Activated CD8-positive, alpha-beta memory T cell treated with anti-CD3 and anti-CD28 coated beads for 36 hours (primary cell): ENCODE measurements around the gene AGAP5. TPM values are rescaled to one million over a fixed set of nuclear protein-coding genes. Genes with fewer than 3 reads are reported as not detected.
"Not testable (repeated sequence)": the region's sequence is repeated elsewhere in the genome, so short reads cannot be mapped to it uniquely, and the experiment has no call there.

Source experiments
- CTCF ChIA-PET: fragments of 350-600 bp; sonication (Branson Sonifier 250); formaldehyde crosslinking; loops from one replicate; lab custom pipeline; 2021; ENCODE audit warnings: antibody characterized with exemption; lab: Charles Lee
- POLR2A ChIA-PET: fragments of 350-600 bp; sonication (Branson Sonifier 250); formaldehyde crosslinking; loops from one replicate; lab custom pipeline; 2021; ENCODE audit warnings: antibody characterized with exemption; lab: Charles Lee
- total RNA-seq, 2 experiments: library from RNA; stranded (reverse); gene quantifications; one replicate each; pipeline ENCODE4 v1.2.3, GENCODE V29; 2021

Gene AGAP5
- 1 to 10 TPM; 7.5 to 8.6 TPM for total RNA-seq

GRCh38 chr10:73697675-73698159 is at the start of gene AGAP5:
Gene AGAP5 (minus strand): TSS chr10:73698109. CDS start chr10:73697755, 354 bp downstream.
- POLR2A ChIA-PET, CTCF ChIA-PET: not testable (repeated sequence)

DNA sequence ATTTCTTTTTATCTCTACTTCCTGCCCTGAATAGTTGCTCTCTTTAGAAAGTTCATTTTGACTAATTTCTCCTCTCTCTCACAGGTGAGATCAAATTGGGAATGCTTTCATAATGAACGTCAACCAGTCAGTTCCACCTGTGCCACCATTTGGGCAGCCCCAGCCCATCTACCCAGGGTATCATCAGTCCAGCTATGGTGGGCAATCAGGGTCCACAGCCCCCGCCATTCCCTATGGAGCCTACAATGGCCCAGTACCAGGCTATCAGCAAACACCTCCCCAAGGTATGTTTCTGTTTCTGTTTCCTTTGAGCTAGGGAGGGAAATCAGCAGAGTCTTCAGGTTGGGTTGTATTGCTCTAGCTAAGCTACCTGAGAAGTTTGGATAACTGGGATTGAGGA is 48.8 kb upstream of the AGAP5 start:
- ChIA-PET CTCF (interaction anchor here (1.3 kb wide), 1 partner anchor 17 kb away, joined by 3 read pairs; no protein-coding TSS in a partner anchor), POLR2A (no interaction called here)

DNA sequence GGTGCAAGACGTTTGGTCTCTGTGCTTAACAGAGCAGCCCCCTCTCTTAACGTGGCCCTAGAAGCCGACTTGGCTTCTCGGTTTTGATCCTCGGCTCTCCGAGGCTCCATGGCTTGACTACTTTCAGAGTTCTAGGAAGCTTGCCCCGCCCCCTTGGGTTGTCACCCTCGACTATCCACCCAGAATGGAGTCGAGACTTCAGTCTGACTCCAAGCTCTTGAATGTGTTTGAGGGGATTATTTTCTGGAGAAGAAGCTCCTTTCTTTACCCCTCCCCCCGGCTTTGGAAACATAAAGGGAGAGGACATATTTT is 46.7 kb upstream of the AGAP5 start:
- CTCF ChIA-PET: interaction anchor here (0.5 to 1.7 kb wide), 3 partner anchors 11 to 24 kb away, joined by 3 read pairs; no protein-coding TSS in a partner anchor
- POLR2A ChIA-PET: interaction anchor here (0.6 to 3.7 kb wide), 5 partner anchors 14 to 36 kb away, joined by 3 to 24 read pairs (median 6); a partner anchor contains a TSS

- ChIA-PET CTCF (interaction anchor here (0.5 to 1.8 kb wide), 4 partner anchors 12 to 24 kb away, joined by 3 to 10 read pairs (median 3); no protein-coding TSS in a partner anchor), POLR2A (interaction anchor here (0.8 to 3.7 kb wide), 7 partner anchors 8 to 331 kb away, joined by 3 to 24 read pairs (median 4); a partner anchor contains a TSS)
Observed at GRCh38 chr10:73743905-73744663, 46.2 kb upstream of the AGAP5 start, which contains the start of gene SEC24C. Gene SEC24C (plus strand): TSS chr10:73744372. CDS start chr10:73746833, 2,461 bp downstream.

DNA sequence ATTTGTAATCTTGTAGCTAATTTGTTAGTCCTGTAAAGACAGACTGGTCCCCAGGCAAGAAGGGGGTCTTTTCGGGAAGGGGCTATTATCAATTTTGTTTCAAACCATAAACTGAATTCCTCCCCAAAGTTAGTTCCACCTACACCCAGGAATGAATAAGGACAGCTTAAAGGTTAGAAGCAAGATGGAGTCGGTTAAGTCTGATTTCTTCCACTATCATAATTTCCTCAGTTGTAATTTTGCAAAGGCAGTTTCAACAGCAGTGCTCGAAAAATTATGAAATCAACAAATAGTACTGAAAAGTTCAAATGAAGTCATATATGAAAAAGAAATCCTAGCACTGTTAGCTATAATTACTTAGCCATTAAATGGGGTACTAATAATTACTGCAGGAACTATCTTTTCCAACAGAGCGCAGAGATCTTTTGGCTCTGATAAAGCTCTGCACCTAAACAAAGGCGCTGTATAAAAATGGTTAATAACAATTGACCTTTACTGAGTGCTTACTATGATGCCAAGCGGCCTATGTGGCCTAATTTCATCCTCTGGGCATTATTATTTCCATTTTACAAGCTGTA is 45.5 kb upstream of the AGAP5 start:
- CTCF ChIA-PET: interaction anchor here (1.7 to 1.8 kb wide), 2 partner anchors 13 to 25 kb away, joined by 3 to 10 read pairs; no protein-coding TSS in a partner anchor
- POLR2A ChIA-PET: interaction anchor here (0.7 to 3.7 kb wide), 6 partner anchors 8 to 330 kb away, joined by 3 to 24 read pairs (median 4); partner anchors contain the start of gene CHCHD1

GRCh38 chr10:73742454-73742734 is 44.5 kb upstream of the AGAP5 start:
- CTCF ChIA-PET: interaction anchor here (1.8 kb wide), 1 partner anchor 12 kb away, joined by 10 read pairs; no protein-coding TSS in a partner anchor
- POLR2A ChIA-PET: interaction anchor here (3.7 kb wide), 1 partner anchor 12 kb away, joined by 24 read pairs; no protein-coding TSS in a partner anchor

GRCh38 chr10:73740501-73741254 is 42.8 kb upstream of the AGAP5 start:
- POLR2A ChIA-PET: not testable (repeated sequence)

DNA sequence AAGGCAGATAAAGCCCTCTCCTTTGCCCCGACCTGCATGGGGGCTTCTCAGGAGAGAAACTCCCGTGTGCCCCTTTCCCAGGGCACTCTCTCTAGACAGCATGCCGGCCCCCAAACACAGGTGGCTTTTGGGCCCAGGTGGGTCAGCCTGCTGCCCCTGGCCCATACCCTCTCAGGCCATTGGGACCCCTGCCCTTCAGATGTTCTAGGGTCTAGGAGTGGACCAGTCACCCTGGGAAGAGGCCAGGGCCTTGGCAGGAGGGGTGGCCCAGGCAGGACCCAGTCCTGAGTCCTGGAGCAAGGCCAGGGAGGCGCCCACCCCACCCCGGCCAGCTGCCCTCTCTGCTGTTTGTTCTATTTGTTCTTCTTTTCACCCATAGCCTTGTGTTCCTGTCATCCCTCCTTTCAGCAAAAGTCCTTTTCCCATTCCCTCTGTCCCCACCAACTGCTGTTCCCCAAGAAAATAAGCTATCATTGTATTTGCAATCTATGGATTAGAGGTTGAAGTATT is 36.9 kb upstream of the AGAP5 start:
- CTCF ChIA-PET: no interaction called here
- POLR2A ChIA-PET: no interaction called here

More at GRCh38 chr10:73740501-73741254, 42.8 kb upstream of the AGAP5 start:
- CTCF ChIA-PET: not testable (repeated sequence)

DNA sequence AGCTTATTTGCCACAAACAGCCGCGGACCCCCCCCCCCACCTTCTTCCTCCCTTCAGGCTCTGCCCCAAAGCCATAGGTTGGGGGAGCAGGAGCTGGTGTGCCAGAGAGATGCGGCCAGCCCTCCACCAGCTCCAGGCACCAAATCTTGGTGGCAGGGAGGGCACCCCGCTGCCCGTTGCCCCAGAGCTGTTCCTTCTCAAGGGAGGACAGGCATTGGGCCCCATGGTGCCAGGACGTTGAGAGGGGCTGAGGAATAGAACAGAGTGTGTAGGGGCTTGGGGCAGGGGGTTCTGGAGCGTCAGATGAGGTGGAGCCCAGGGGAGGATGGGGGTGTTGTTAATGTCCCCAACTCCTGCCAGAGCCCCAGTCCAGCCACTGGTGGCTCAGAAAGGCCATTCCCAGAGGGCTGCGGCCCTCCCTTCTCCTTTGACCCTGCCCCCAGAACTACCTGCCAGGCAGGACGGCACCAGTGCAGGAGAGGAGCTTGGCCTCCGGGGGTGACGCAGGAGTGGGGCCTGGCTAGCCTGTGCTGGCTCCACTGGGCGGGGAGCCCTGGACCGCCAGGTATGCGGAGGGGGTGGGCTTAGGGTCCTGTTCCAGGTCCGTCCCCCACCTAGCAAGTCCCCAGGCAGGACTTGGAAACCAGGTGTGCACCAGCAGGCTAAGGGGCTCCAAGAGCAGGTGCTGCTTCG is 36.3 kb upstream of the AGAP5 start:
- ChIA-PET CTCF (interaction anchor here (0.8 kb wide), 1 partner anchor 24 kb away, joined by 4 read pairs; no protein-coding TSS in a partner anchor), POLR2A (interaction anchor here (0.6 kb wide), 1 partner anchor 78 kb away, joined by 5 read pairs; no protein-coding TSS in a partner anchor)

- CTCF ChIA-PET: interaction anchor here (0.8 kb wide), 1 partner anchor 25 kb away, joined by 4 read pairs; no protein-coding TSS in a partner anchor
- POLR2A ChIA-PET: interaction anchor here (0.6 kb wide), 1 partner anchor 79 kb away, joined by 5 read pairs; no protein-coding TSS in a partner anchor
Observed at GRCh38 chr10:73732931-73733623, 35.2 kb upstream of the AGAP5 start.

GRCh38 chr10:73732426-73732825 is 34.5 kb upstream of the AGAP5 start:
- ChIA-PET POLR2A (no interaction called here), CTCF (no interaction called here)

DNA sequence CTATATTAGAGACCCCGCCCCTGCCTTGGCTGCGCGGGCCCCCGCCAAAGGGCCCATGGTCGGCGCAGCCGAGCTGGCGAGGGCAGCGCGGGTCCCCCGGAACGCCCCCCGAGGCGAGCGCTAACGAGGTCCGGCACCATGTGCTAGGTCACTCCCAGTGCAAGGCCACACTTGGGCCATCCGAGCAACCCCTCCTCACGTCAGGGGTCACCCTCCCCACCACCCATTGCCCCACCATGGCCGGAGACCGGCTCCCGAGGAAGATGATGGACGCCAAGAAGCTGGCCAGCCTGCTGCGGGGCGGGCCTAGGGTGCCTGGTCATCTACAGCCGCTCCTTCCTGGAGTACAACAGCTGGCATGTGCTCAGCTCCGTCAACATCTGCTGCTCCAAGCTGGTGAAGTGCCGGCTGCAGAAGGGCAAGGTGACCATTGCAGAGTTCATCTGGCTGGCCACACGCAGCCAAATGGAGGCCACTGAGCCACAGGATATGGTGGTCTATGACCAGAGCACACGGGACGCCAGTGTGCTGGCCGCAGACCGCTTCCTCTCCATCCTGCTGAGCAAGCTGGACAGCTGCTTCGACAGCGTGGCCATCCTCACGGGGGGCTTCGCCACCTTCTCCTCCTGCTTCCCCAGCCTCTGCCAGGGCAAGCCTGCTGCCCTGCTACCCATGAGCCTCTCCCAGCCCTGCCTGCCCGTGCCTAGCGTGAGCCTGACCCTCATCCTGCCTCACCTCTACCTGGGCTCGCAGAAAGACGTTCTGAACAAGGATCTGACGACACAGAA is 33.9 kb upstream of the AGAP5 start:
- ChIA-PET CTCF (interaction anchor here (2.3 kb wide), 1 partner anchor 11 kb away, joined by 10 read pairs; no protein-coding TSS in a partner anchor), POLR2A (interaction anchor here (0.6 to 1.7 kb wide), 2 partner anchors 40 to 46 kb away, joined by 4 to 7 read pairs; a partner anchor contains a TSS)

DNA sequence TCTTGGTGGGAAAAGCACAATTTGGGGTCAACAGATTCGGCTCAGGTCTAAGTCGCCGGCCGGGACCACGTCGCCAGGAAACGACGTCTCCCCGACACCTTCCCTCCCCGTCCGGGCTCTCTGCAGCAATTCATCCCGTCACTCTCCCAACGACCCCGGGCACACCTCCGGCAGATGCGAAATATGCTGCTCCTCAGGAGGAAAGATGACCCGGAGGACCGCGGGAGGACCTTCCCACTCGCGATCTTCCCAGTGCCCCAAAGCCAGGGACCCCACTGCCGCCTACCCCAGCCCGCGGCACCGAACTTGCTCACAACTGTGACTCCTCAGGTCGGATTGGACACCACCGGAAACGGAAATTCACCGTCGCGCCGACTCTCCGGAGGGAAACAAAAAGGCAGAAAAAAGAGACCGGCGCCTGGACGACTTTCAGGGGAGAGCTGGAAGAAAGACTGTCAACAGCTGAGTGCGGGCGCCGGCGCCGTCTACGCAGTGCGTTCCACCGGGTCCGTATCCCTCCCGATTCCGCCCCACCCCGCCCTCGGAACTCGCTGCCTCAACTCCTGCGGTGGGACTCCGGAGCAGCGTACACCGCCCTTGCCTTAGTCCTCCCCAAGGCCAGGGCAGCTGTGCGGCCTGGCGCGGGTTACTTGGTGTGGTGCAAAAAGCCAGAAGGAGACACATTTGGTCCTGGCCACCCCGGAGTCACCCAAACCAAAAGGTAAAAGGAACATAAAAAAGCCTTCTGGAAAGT is 32.4 kb upstream of the AGAP5 start:
- POLR2A ChIA-PET: interaction anchor here (0.7 to 2.3 kb wide), 4 partner anchors 13 to 231 kb away, joined by 3 to 24 read pairs (median 5); partner anchors contain the start of gene SEC24C

DNA sequence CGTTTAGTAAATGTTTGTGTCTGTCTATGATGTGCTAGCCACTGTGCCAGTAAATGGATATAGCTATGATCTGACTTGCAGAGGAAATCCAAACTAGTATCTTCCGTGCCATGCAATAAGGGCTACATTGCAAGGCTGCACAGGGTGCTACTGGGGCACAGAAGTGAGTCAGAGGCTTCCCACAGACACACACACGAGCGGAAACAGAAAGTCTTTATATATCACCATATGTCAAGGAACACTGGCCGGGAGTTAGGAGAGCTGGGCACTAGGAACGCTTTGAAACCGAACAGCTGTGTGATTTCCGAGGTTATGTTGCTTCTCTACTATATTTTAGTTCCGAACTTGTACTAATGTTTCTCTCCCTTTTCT is 31.9 kb upstream of the AGAP5 start:
- POLR2A ChIA-PET: interaction anchor here (0.8 to 2.3 kb wide), 2 partner anchors 14 to 231 kb away, joined by 3 to 24 read pairs; partner anchors contain the start of gene SEC24C
- CTCF ChIA-PET: interaction anchor here (0.9 to 2.3 kb wide), 4 partner anchors 13 to 140 kb away, joined by 3 to 10 read pairs (median 4); no protein-coding TSS in a partner anchor

More for the DNA sequence above, 32.4 kb upstream of the AGAP5 start:
- CTCF ChIA-PET: interaction anchor here (0.7 to 2.3 kb wide), 5 partner anchors 13 to 148 kb away, joined by 3 to 10 read pairs (median 4); no protein-coding TSS in a partner anchor

DNA sequence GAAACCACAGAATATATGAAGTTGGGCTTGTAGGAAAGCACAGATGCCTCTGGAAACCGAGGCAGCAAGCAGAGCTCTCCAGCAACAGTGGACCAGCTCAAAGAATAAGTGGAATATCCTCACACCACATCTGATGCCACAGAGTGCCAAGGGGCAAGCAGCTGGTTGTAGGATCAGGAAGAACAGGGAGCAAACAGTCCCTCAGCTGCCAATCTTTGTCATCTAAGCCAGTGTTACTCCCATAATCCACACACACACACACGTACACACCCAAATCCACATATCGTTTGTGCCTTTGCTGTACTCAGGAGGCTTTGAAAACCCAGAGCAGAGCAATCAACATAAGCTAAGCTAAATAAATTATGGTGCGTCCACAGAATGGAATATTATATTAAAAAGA is 25.6 kb upstream of the AGAP5 start:
- POLR2A ChIA-PET: no interaction called here
- CTCF ChIA-PET: no interaction called here

DNA sequence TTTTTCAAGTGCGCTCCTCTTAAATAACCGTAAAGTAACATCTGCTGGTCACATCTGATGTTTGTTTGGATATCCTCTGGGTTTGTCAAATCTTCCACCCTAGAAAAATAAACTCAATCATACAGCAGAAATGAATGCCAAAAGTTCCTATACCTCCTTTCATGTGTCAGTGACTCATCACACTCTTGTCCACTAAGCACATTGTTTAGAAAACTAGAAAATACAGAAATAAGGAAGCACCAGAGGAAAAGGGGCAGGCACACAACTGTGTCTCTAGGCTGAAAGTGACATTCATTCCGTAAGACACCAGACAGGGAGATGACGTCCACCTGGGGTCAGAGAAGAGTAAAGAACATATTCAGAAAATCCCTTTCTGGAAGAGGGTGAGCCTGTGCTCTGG is 22.7 kb upstream of the AGAP5 start:
- POLR2A ChIA-PET, CTCF ChIA-PET: not testable (repeated sequence)
